ENCODE results near the gene HGS. TPM values are rescaled to one million over a fixed set of nuclear protein-coding genes. Genes with fewer than 3 reads are reported as not detected.

HGS gene
- total RNA-seq, 1 donor from 2014 or later, result 101 TPM

- DNase-seq (ENCODE audit: low read depth), result no peak
Observed at GRCh38 chr17:81715872-81716673, 32.3 kb downstream of the HGS start.

DNA sequence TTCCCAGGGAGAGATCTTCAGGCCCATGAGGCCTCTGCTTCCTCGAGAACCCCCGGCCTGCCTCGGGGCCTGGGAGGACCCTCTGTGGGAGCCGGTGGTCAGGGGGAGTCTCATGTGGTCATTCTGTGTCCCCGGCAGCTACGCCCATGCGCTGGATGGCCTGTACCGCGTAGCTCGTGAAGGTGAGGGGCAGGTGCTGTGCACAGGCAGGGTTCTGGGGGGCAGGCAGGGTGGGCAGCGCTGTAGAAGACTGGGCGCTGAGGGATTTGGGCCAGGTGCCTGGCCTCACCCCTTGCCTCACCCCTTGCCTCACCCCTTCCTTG is 32.8 kb downstream of the HGS start:
- no peak for DNase-seq (ENCODE audit: low read depth)

DNA sequence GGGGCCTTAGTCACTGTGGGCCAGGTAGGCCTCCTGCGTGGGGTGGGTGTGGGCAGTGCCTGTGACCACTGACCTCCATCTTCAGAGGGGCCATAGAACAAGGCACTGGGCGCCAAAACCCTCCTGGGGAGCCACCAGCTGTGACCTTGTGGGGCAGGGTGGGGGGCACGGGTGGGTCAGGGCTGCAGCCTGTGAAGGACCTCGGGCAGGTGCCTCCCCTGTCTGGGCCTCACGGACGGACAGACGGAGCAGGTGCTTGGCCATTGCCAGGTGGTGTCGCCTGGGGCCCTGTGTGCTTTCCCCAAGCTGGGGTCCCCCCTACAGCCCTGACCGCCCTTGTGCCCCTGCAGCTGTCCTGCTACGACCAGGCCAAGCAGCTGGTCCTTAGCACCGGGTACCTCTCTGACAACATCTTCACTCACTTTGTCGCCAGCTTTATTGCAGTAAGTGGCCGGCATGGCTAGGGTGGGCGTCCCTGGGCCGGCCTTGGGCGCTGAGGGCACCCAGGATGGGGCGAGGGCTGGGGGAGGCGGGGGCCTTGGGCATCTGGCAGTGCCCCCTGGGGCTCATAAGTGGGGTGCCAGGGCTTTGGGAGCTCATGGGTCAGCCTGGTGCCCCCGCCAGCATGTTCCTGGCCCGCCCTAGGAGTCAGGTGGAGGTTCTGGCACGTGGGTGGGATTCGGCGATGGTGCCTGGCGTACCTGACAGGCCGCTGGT is 33.4 kb downstream of the HGS start:
- no peak for DNase-seq (ENCODE audit: low read depth)

- no peak for DNase-seq (ENCODE audit: low read depth)
Observed at GRCh38 chr17:81717766-81718089, 33.9 kb downstream of the HGS start.

- DNase-seq (ENCODE audit: low read depth), result peak; percentile 68
Observed at GRCh38 chr17:81719410-81720266, 35.8 kb downstream of the HGS start.

GRCh38 chr17:81720267-81721071 is 36.7 kb downstream of the HGS start:
- DNase-seq (ENCODE audit: low read depth), result no peak

- DNase-seq (ENCODE audit: low read depth), result peak; percentile 86
Observed at GRCh38 chr17:81722184-81723120, 38.6 kb downstream of the HGS start.

GRCh38 chr17:81723651-81724209 is 39.9 kb downstream of the HGS start:
- DNase-seq (ENCODE audit: low read depth), result peak; percentile 61

DNA sequence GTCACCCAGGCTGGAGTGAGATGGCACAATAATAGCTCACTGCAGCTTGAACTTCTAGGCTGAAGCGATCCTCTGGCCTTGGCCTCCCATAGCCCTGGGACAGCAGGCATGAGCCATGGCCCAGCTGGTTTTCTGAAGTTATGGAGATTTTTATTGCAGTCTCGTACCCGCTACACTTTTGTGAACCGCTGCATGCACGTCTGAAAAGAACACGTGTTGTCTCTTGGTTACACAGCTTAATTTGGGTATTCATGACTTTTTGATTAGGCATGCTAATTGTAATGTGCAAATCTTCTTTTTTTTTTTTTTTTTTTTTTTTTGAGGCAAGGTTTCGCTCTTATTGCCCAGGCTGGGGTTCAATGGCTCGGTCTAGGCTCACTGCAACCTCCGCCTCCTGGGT is 41.6 kb downstream of the HGS start:
- DNase-seq (ENCODE audit: low read depth), result no peak

GRCh38 chr17:81726004-81726403 is 42.2 kb downstream of the HGS start:
- no peak for DNase-seq (ENCODE audit: low read depth)

DNA sequence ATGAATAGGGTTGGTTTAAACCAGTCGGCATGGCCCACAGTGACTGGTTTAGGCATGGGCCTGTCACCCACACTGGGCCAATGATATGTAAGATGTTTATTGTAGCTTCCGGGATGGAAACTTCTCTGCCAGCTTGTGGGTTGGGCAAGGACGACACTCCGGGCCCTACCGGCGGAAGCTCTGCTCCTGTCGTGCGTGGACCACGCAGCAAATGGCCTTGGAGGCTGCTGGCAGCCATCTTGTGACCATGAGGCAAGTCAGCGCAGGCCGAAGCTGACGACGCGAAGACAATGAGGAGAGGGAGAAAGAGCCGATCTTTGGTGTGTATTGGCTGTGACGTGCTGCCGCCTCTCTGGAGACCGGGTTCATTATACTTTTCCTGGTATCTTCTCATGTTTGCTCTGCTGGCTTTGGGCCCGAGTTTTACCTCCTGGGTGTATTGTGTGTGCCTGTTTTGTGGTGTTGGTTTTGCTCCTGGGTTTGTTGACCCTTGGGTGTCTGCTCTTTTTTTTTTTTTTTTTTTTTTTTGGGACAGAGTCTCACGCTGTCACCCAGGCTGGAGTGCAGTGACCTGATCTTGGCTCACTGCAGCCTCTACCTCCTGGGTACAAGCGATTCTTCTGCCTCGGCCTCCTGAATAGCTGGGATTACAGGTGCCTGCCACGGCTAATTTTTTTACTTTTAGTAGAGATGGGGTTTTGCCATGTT is 43.7 kb downstream of the HGS start:
- no peak for DNase-seq (ENCODE audit: low read depth)

- peak; percentile 84 for DNase-seq (ENCODE audit: low read depth)
Observed at GRCh38 chr17:81733507-81734404, 49.9 kb downstream of the HGS start.

DNA sequence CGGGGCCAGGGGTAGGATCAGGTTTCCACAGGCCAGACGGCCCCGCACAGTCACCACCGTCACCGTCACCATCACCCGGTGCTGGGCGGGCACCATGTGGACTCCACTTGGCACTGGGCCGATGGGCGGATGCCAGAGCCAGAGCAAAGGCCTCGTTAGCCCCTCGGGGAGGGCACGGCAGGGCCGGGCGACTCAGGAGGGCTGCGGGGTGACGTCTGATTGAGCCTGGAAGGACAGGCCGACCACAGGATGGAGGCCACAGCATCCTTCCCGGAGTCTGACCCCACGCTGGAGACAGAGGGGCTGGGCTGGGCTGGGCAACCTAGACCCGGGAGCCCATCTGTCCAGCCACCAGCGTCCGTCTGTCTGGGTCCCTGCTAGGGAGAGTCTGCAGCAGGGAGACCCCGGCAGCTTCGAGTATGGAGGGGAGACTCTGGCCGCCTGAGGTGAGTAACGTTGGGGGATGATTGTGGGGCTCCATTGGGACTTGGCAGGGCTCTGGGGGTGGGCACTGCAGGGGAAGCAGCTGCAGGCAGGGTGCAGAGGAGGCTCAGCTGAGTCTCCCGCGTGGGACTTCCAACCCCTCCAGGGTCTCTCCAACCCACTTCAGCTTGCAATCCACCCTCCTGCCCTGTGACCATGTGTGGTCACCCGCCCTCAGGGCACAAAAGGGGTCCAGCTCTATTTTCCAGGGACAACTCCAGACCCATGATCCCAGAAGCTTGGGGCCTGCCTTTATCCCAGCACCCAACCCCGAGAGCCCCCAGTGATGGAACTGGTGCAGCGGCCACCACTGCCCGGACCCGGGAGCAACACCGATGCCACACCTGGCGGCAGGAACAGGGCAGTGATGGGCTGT is 50.8 kb downstream of the HGS start:
- no peak for DNase-seq (ENCODE audit: low read depth)

DNA sequence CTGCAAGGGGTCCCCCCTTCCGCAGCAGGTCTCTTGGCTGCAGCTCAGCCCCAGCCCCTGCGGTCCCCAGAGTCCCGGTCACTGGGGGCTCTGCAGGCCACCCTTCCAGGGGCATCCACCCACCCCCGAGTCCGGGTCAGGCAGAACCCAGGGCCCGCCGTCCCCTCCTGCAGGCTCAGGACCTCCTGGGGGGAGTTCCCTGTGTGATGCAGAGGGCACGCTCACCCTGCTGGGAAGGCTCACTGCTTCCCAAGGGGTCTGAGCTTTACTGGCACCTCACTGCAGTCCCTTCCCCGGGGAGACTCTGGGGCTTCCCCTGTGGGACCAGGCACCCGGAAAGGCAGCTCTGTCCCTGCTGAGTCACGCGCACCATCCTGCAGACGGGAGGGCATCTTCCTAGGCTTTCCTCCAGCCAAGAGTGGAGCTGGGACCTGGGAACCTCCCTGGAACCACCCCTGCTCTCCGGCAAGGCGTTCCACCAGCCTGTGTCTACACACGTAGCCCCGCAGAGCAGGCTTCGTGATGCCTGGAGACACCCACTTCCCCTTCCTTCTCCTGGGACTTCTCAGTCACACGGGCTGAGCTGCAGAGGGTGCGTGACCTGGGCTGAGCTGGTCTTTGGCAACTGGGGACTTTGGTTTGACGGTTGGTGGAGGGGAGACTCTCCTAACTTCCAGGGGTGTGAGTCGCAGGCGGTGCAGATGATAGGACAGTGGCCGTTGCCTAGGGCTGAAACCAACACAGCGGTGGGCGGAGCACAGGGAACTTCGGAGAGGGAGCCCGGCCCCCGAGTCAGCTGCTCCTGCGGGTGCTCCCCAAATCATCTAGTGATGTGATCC is 51.7 kb downstream of the HGS start:
- DNase-seq (ENCODE audit: low read depth), result peak; percentile 50

- no peak for DNase-seq (ENCODE audit: low read depth)
Observed at GRCh38 chr17:81737947-81738800, 54.4 kb downstream of the HGS start.
